ENCODE measurements around the gene SULT1C4. TPM values are rescaled to one million over a fixed set of nuclear protein-coding genes. Genes with fewer than 3 reads are reported as not detected.

SULT1C4 gene
- total RNA-seq (2022; extraction: Qiagen RNA extraction; ENCODE audit: low read depth): 0.27 TPM in 1 of 5 replicates, not detected in the others

DNA sequence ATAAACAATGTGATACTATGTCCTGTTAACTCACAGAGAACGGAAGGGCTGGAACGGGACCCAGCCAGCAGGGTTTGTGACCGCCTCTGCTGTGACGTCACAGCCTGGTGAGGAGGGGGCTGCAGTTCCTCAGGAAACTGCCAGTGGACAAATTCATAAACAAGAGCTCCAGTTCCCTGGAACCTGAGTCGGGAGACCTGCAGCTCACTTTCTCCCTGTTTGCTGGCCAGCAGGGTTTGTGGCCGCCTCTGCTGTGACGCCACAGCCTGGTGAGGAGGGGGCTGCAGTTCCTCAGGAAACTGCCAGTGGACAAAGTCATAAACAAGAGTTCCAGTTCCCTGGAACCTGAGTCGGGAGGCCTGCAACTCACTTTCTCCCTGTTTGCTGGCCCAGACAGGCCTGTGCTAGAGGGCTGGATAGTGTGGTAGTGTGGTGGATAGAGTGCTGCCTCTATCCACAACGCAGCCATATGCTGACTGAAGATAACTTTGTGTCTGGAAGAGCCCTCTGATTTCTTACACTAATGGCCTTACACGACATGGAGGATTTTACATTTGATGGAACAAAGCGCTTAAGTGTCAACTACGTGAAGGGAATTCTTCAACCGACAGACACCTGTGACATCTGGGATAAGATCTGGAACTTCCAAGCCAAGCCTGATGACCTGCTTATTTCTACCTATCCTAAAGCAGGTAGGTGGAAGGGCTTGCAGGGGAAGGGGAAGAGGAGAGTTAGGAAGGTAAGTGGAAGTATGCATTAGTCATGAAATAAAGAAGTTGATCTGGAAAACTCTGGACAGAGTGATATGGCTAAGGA, at the start of gene SULT1C4:
TSS of gene SULT1C4 (plus strand) at position 140 of the 816 bp plus-strand sequence. CDS start at position 524, 384 bp downstream.

Other genes with a start within 250 kb of the SULT1C4 start
- not detected in 5 replicates for gene SULT1C3, start 138.0 kb upstream of the SULT1C4 start, total RNA-seq (2022; extraction: Qiagen RNA extraction; ENCODE audit: low read depth)
- 0.34 to 0.88 TPM (median 0.53 TPM) in 5 replicates for gene SULT1C2, start 89.1 kb upstream of the SULT1C4 start, total RNA-seq (2022; extraction: Qiagen RNA extraction; ENCODE audit: low read depth)
- 9.2 to 20.0 TPM (median 17.7 TPM) in 5 replicates for gene GCC2, start 71.3 kb downstream of the SULT1C4 start, total RNA-seq (2022; extraction: Qiagen RNA extraction; ENCODE audit: low read depth)
- 40.6 to 67.2 TPM (median 53.0 TPM) in 5 replicates for gene LIMS1, start 156.5 kb downstream of the SULT1C4 start, total RNA-seq (2022; extraction: Qiagen RNA extraction; ENCODE audit: low read depth)

All from A549 treated with ZK216348 at 1 μM for 4 hours (cell line).